Stimulated activated CD8-positive, alpha-beta memory T cell treated with anti-CD3 and anti-CD28 coated beads, Interleukin-15, amount 100 ng/mL, for 24 hours (primary cell): ENCODE results near the gene DCXR.

Source experiments
- DNase-seq: peaks from one replicate; pipeline ENCODE4 v3.0.0-alpha.2; 2020; ENCODE audit warnings: low read depth

The DCXR gene

DNA sequence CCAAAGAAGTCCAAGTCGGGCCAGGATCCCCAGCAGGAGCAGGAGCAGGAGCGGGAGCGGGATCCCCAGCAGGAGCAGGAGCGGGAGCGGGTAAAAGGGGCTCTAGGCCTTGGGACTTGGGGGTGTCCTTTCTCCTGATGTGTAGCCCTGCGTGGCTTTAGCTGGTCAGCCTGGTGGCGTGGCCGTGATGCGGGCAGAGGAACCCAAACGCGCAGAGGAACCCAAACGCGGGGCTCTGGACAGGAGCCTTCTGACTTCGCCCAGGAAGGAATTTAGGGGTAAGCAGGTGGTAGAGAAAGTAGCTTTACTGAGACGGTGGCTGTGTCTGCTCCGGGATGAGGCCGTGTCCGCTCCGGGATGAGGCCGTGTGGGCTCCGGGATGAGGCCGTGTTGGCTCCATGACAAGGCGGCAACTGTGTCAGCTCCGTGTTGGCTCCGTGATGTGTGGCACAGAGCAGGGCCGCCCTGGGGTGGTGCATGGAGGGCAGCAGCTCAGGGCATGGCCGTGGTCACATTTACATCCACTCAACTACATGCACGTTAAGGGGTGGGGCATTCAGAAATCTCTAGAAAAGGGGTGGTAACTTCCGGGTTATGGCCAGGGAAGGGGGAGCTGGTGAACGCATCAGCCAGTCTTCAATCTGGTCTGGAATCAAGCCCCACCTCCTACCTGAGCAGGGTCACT lies 40.6 kb downstream of the DCXR start:
- DNase-seq = no peak

GRCh38 chr17:81996232-81996756 lies 41.2 kb downstream of the DCXR start:
- DNase-seq = no peak

DNA sequence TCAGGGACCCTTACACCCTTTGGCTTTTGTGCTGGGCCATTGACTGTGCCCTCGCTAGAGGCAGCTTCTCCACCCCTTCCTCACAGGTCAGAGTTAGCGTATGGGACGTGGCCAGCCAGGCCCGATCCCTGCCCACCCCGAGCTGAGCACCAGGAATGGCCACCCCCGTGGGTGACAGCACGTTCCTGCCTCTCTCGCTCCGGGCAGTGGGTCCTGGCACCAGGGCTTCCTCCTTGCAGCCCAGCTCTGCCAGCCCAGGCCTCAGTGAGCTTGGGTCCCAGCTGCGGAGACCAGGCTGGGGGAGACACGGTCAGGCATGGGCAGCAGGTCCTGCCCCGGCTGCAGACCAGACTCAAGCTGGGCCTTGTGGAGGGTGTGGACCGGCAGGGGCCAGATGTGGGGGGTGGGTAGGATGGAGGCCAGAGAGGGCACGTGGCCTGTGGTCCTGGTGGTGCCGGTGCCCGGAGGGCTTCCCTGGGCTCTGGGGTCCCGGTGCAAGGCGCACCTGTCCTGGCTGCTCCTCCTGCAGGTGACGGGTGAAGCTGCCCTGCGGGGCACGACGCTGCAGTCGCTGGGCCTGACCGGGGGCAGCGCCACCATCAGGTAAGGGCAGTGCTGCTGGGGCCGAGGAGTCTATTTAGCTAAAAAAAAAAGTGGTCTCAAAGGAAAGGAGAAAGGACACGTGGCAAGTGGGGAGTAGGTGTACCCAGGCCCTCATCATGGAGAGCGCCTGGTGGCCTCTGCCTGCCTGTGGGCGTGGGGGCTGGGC lies 41.9 kb downstream of the DCXR start:
- DNase-seq = no peak

DNA sequence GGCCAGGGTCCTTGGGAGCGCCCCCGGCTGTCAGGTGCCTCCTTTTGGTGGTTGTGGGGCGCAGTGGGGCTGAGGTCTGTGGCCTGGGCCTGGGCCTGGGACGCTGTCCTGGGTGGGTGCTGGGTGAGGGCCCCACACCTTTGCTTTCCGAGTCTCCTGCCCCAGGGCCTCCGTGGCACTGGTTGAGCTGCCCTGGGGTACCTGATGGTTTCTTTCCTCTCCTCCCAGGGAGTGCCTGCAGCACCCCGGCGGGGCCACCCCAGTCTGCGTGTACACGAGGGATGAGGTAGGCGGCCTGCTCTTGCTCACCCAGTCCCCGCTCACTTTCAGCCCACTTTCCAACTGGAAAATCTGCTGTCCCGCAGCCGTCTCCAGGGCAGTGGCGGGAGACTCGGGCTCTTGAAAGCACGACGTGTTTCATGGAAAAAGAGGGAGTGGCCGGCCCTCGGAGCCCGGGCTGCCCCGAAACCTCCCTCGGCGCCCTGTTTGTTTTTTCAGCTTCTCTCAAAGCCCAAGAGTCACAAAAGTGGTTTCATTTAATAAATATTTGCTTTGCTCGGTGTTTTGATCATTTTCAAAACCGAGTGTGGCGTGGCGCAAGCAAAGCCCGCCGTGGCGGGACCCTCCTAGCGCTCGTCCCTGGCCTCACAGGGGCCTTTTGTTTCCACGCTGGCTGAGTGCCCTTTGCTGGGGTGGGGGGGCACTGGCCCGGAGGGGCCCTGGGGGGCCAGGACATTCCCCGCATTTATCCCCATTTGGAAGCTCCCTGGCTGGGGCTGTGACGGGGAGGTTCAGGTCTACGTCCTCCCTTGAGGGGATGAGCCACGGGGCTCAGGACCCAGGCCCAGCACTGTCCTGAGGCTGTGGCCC lies 42.7 kb downstream of the DCXR start:
- no peak for DNase-seq

DNA sequence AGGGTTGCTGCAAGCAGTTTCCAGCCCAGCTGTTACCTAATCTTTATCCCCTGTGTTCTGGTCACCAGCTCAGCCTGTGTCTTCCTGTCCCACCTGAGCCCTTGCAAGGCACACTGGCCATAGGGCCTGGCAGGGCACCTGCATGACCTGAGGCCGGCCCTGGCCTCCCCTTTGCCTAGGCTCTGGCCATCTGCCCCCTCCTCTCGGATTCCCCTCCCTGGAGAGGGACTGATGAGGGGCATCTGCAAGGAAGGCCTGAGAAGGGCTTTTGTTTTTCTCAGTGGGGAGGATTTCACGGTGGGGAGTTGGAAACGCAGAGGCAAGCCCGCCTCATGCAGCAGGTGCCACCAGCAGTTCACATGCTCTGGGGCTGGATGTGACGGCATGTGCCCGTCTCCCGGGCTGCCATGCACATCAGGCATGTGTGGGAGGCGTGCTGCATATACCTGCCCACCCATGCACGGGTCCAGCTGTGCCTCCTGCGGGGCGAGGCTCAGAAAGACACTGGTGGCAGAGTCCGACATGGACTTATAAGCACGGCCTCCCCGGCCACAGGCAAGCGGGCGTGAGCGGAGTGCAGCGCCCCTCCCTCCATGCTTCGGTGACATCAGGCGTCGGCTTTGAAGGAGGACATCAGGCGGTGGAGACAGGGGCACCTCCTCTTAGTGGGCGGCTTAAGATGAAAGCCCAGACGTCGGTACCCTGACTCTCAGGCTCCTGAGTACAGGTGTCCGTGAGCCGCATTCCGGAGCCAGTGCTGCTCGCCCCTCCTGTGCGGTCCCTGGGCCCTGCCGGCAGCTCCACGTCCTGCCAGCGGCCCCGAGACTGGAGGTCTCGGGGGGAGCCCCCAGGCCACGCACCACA lies 43.5 kb downstream of the DCXR start:
- DNase-seq = no peak

GRCh38 chr17:81992306-81993102 lies 45.0 kb downstream of the DCXR start:
- no peak for DNase-seq

- DNase-seq = no peak
These were observed 45.7 kb downstream of the DCXR start for GRCh38 chr17:81991684-81992305.

- DNase-seq = no peak
These were observed 46.4 kb downstream of the DCXR start for GRCh38 chr17:81990836-81991683.

- DNase-seq = no peak
These were observed 50.2 kb downstream of the DCXR start for GRCh38 chr17:81987161-81987770.

DNA sequence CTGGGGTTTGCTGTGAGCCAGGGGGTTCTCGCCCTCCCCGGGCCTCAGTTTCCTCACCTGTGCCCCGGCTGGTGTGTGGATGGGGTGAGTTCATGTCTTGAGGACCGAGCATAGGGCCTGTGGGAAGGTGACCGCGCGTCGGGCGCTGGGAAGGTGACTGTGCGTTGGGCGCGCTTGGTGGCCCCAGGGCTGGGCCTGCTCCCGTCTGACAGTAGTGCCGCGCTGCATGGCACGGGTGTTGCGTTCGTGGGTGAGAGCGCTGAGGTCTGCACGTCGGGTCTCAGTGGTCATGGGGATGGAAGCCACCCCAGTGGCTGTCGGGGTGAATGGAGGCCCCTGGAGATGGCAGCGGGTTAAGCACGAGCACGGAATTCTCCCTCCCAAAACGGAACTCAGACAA lies 50.9 kb downstream of the DCXR start:
- no peak for DNase-seq
